ENCODE data around the gene DHRS7B. TPM values are rescaled to one million over a fixed set of nuclear protein-coding genes. Genes with fewer than 3 reads are reported as not detected.

DHRS7B gene
- total RNA-seq, 1 experiment from 2014 or later: 19.0 TPM

GRCh38 chr17:21176773-21177395 is 50.1 kb downstream of the DHRS7B start:
- Histone ChIP-seq H3K4me3 (ENCODE audit: low read depth, low read length, poor library complexity, severe bottlenecking) (no peak overlapping the region), H3K36me3 (ENCODE audit: insufficient read depth, low read length, poor library complexity, severe bottlenecking) (no peaks in the 10 kb centered on the region), H3K4me1 (ENCODE audit: insufficient read depth, low read length, poor library complexity, severe bottlenecking) (no peaks in the 10 kb centered on the region), H3K27me3 (replicated peaks; ENCODE audit: insufficient read depth, low read depth, low read length, poor library complexity) (no peaks in the 10 kb centered on the region), H3K9me3 (ENCODE audit: low read depth, low read length, poor library complexity, severe bottlenecking) (no peaks in the 10 kb centered on the region), H3K27ac (ENCODE audit: low read depth, low read length, poor library complexity, severe bottlenecking) (no peak overlapping the region)
- TF ChIP-seq CTCF (conservative IDR thresholded peaks at IDR 0.05; ENCODE audit: low read depth, low read length) (no peak), EZH2 (IDR thresholded peaks at IDR 0.05; ENCODE audit: borderline replicate concordance, low read depth, low read length, poor library complexity, severe bottlenecking) (no peak)
- intact Hi-C loops (cut with micrococcal nuclease; ENCODE audit: unreplicated experiment): no loop called here
- no peak for DNase-seq (ENCODE audit: low spot score)
- ChIA-PET POLR2A (ENCODE audit: low non-redundant PET) (no interaction called here), CTCF (no interaction called here)
- no TSS peak for BruUV-seq (replicated peaks)

- no peaks in the 10 kb centered on the region for H3K4me1 ChIP-seq (ENCODE audit: insufficient read depth, low read length, poor library complexity, severe bottlenecking)
- BruUV-seq (replicated peaks): no TSS peak
- H3K4me3 ChIP-seq (ENCODE audit: low read depth, low read length, poor library complexity, severe bottlenecking): no peak overlapping the region
- no peaks in the 10 kb centered on the region for H3K36me3 ChIP-seq (ENCODE audit: insufficient read depth, low read length, poor library complexity, severe bottlenecking)
- intact Hi-C loops (cut with micrococcal nuclease; ENCODE audit: unreplicated experiment): no loop called here
- no peak for DNase-seq (ENCODE audit: low spot score)
- CTCF ChIA-PET: no interaction called here
- H3K27ac ChIP-seq (ENCODE audit: low read depth, low read length, poor library complexity, severe bottlenecking): no peak overlapping the region
- no peaks in the 10 kb centered on the region for H3K9me3 ChIP-seq (ENCODE audit: low read depth, low read length, poor library complexity, severe bottlenecking)
- TF ChIP-seq EZH2 (IDR thresholded peaks at IDR 0.05; ENCODE audit: borderline replicate concordance, low read depth, low read length, poor library complexity, severe bottlenecking) (no peak), CTCF (conservative IDR thresholded peaks at IDR 0.05; ENCODE audit: low read depth, low read length) (no peak)
- POLR2A ChIA-PET (ENCODE audit: low non-redundant PET): no interaction called here
- no peaks in the 10 kb centered on the region for H3K27me3 ChIP-seq (replicated peaks; ENCODE audit: insufficient read depth, low read depth, low read length, poor library complexity)
These were observed 50.6 kb downstream of the DHRS7B start for GRCh38 chr17:21177401-21177800.

DNA sequence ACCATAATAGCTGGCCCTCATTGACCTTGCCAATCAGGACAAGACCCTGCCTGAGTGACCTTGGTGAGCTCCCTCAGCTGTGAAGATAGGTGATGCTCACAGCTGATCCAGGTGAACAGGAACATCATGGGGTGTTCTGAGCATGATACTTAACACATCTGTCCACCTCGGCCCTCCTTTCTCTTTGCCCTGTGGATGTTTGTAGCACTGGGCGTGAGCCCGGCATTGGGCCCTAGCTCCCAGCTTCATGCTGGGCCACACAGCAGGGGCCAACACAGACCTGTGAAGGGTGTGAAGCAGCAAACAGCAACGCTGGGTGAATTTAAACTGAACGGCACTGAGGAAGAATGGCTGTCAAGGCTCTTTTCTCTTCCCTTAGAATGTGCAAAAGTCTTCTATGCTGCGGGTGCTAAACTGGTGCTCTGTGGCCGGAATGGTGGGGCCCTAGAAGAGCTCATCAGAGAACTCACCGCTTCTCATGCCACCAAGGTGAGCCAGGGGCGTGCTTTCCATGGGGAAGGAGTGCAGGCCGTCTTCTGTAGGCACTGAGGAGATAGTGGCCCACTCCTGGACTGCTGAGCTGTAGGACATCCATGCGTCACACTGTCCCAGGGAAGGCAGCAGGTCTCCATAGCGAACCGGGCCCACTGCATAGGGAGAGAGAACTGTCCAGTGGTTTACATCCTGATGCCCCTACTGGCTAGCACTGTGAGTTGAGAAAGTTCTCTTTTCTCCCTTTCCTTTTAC is 51.3 kb downstream of the DHRS7B start:
- intact Hi-C loops (cut with micrococcal nuclease; ENCODE audit: unreplicated experiment): no loop called here
- H3K4me3 ChIP-seq (ENCODE audit: low read depth, low read length, poor library complexity, severe bottlenecking): no peak overlapping the region
- ChIA-PET CTCF (interaction anchor here (0.5 kb wide), 1 partner anchor 77 kb away, joined by 9 read pairs; no protein-coding TSS in a partner anchor), POLR2A (ENCODE audit: low non-redundant PET) (no interaction called here)
- no TSS peak for BruUV-seq (replicated peaks)
- H3K36me3 ChIP-seq (ENCODE audit: insufficient read depth, low read length, poor library complexity, severe bottlenecking): no peaks in the 10 kb centered on the region
- DNase-seq (ENCODE audit: low spot score): no peak
- H3K9me3 ChIP-seq (ENCODE audit: low read depth, low read length, poor library complexity, severe bottlenecking): no peaks in the 10 kb centered on the region
- H3K27me3 ChIP-seq (replicated peaks; ENCODE audit: insufficient read depth, low read depth, low read length, poor library complexity): no peaks in the 10 kb centered on the region
- H3K27ac ChIP-seq (ENCODE audit: low read depth, low read length, poor library complexity, severe bottlenecking): no peak overlapping the region
- no peaks in the 10 kb centered on the region for H3K4me1 ChIP-seq (ENCODE audit: insufficient read depth, low read length, poor library complexity, severe bottlenecking)
- TF ChIP-seq EZH2 (IDR thresholded peaks at IDR 0.05; ENCODE audit: borderline replicate concordance, low read depth, low read length, poor library complexity, severe bottlenecking): no peak
- TF ChIP-seq CTCF (conservative IDR thresholded peaks at IDR 0.05; ENCODE audit: low read depth, low read length): no peak

Measured in A673 (cell line).